Measurements from ENCODE around the gene PCDHA1. TPM values are rescaled to one million over a fixed set of nuclear protein-coding genes. Genes with fewer than 3 reads are reported as not detected.
"Not testable (repeated sequence)": the region's sequence is repeated elsewhere in the genome, so short reads cannot be mapped to it uniquely, and the experiment has no call there.

PCDHA1 gene
- total RNA-seq, 2 donors from 2014 or later: not detected

- TF ChIP-seq, protein P1, sequence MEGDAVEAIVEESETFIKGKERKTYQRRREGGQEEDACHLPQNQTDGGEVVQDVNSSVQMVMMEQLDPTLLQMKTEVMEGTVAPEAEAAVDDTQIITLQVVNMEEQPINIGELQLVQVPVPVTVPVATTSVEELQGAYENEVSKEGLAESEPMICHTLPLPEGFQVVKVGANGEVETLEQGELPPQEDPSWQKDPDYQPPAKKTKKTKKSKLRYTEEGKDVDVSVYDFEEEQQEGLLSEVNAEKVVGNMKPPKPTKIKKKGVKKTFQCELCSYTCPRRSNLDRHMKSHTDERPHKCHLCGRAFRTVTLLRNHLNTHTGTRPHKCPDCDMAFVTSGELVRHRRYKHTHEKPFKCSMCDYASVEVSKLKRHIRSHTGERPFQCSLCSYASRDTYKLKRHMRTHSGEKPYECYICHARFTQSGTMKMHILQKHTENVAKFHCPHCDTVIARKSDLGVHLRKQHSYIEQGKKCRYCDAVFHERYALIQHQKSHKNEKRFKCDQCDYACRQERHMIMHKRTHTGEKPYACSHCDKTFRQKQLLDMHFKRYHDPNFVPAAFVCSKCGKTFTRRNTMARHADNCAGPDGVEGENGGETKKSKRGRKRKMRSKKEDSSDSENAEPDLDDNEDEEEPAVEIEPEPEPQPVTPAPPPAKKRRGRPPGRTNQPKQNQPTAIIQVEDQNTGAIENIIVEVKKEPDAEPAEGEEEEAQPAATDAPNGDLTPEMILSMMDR (IDR thresholded peaks at IDR 0.05): no peak
- Histone ChIP-seq H3K36me3 (no peaks in the 10 kb centered on the region), H3K4me1 (no peaks in the 10 kb centered on the region), H3K4me3 (no peak overlapping the region), H3K27me3 (no peaks in the 10 kb centered on the region), H3K9me3 (peaks cover 0 to 36% of the 10 kb centered on the region in 2 donors), H3K27ac (no peak overlapping the region)
- no peak for DNase-seq (ENCODE audit: low spot score)
Observed at GRCh38 chr5:140822281-140822629, 36.3 kb downstream of the PCDHA1 start.

GRCh38 chr5:140822969-140823368, 37.0 kb downstream of the PCDHA1 start:
- H3K4me3 ChIP-seq; H3K27ac ChIP-seq; DNase-seq (ENCODE audit: low spot score); H3K36me3 ChIP-seq; H3K4me1 ChIP-seq; H3K27me3 ChIP-seq: not testable (repeated sequence)
- H3K9me3 ChIP-seq: peaks cover 0 to 42% of the 10 kb centered on the region in 2 donors

DNA sequence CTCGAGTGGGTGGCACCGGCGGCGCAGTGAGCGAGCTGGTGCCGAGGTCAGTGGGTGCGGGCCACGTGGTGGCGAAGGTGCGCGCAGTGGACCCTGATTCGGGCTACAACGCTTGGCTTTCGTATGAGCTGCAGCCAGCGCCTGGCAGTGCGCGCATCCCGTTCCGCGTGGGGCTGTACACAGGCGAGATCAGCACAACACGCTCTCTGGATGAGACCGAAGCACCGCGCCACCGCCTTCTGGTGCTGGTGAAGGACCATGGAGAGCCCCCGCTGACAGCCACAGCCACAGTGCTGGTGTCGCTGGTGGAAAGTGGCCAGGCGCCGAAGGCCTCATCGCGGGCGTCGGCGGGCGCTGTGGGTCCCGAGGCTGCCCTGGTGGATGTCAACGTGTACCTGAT, 37.5 kb downstream of the PCDHA1 start:
- Histone ChIP-seq H3K27ac (no peak overlapping the region), H3K4me3 (no peak overlapping the region), H3K27me3 (no peaks in the 10 kb centered on the region), H3K9me3 (peaks cover 0 to 47% of the 10 kb centered on the region in 2 donors), H3K4me1 (no peaks in the 10 kb centered on the region), H3K36me3 (no peaks in the 10 kb centered on the region)
- DNase-seq (ENCODE audit: low spot score): no peak
- TF ChIP-seq, protein P1 (IDR thresholded peaks at IDR 0.05): no peak

DNA sequence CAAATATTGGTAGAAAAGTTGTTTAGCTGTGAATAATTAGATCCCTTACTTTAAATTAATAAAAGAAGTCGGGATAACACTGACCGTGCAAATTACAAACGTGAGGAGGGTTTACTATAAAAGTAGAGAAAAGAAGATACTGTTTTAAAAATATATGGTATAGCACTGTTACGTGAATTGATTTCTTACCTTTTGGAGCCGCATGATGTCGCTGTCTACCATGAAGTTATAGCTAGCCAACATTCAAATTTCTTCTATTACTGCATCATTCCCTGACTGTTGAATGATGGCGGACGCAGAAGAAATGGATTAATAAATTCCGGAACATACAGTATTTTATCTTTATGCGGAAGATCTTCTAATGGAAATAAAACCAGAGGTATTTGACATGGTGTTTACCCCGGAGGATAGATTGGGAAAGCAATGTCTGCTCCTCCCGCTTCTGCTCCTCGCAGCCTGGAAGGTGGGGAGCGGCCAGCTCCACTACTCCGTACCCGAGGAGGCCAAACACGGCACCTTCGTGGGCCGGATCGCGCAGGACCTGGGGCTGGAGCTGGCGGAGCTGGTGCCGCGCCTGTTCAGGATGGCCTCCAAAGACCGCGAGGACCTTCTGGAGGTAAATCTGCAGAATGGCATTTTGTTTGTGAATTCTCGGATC, 41.9 kb downstream of the PCDHA1 start, which contains the start of gene PCDHA6:
Gene PCDHA6 (plus strand): TSS at position 257 of the 658 bp plus-strand sequence. CDS start 132 bp downstream, at position 389.
- Histone ChIP-seq H3K9me3 (peaks cover 0 to 55% of the 10 kb centered on the region in 2 donors), H3K36me3 (no peaks in the 10 kb centered on the region), H3K27me3 (peaks cover 0 to 3% of the 10 kb centered on the region in 2 donors), H3K4me3 (peak within 1 kb of the TSS in 1 of 2 donors; percentile 36), H3K4me1 (no peaks in the 10 kb centered on the region), H3K27ac (no peak within 1 kb of the TSS)
- TF ChIP-seq, protein P1 (IDR thresholded peaks at IDR 0.05): no peak
- DNase-seq (ENCODE audit: low spot score): no peak

DNA sequence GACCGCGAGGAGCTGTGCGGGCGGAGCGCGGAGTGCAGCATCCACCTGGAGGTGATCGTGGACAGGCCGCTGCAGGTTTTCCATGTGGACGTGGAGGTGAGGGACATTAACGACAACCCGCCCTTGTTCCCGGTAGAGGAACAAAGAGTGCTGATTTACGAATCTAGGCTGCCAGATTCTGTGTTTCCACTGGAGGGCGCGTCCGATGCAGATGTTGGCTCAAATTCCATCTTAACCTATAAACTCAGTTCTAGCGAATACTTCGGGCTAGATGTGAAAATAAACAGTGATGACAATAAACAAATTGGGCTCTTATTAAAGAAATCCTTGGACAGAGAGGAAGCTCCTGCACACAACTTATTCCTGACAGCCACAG, 42.4 kb downstream of the PCDHA1 start:
- Histone ChIP-seq H3K9me3 (peaks cover 0 to 56% of the 10 kb centered on the region in 2 donors), H3K4me1 (no peaks in the 10 kb centered on the region), H3K27me3 (peaks cover 0 to 3% of the 10 kb centered on the region in 2 donors), H3K4me3 (peak overlapping the region in 1 of 2 donors; percentile 36), H3K36me3 (no peaks in the 10 kb centered on the region), H3K27ac (no peak overlapping the region)
- TF ChIP-seq, protein P1 (IDR thresholded peaks at IDR 0.05): no peak
- no peak for DNase-seq (ENCODE audit: low spot score)

GRCh38 chr5:140829511-140830501, 43.9 kb downstream of the PCDHA1 start:
- not testable (repeated sequence) for H3K27ac ChIP-seq; H3K27me3 ChIP-seq; H3K4me3 ChIP-seq; H3K4me1 ChIP-seq; DNase-seq (ENCODE audit: low spot score); H3K36me3 ChIP-seq
- peaks cover 0 to 69% of the 10 kb centered on the region in 2 donors for H3K9me3 ChIP-seq
